ENCODE results near the gene RTCA.

- TF ChIP-seq EZH2 (IDR thresholded peaks at IDR 0.05; ENCODE audit: borderline replicate concordance, low read depth, low read length, severe bottlenecking) (no peak), CTCF (IDR thresholded peaks at IDR 0.05; ENCODE audit: borderline replicate concordance, extremely low read depth, low read length, poor library complexity, severe bottlenecking) (no peak)
Measured at GRCh38 chr1:100277866-100278265, 11.8 kb downstream of the RTCA start.
